Measurements from ENCODE around the gene MCF2.

The MCF2 gene

DNA sequence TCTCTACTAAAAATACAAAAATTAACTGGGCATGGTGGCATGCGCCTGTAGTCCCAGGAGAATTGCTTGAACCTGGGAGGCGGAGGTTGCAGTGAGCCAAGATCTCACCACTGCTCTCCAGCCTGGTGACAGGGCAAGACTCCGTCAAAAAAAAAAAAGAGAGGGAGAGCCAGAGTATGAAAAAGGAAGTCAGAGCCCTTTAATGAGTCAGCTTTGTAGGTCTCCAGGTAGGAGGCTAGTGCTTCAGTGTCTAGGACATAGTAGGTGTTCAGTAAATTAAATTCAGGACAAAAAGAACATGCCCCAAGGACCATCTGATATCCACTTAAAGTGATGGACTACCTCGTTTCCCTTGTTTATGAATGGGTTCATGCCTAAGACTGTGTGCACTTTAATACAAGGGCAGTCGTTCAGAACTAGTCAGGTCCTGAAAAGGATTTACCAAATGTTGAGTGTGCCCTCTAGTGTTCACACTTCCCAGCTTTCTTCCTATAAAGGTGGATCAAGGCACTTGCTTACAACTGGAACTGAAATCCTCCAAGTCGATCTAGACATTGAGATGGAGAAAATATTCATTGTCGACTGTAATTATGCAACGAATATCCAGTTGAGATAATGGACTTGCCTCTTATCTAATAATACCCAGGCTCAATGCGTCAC, 148.5 kb downstream of the MCF2 start:
- H3K27ac Mint-ChIP-seq = no peak overlapping the region
- H3K4me1 Mint-ChIP-seq = peaks cover 2% of the 10 kb centered on the region
- H3K27me3 Mint-ChIP-seq = no peaks in the 10 kb centered on the region
- no peak overlapping the region for H3K4me3 Mint-ChIP-seq
- no peaks in the 10 kb centered on the region for H3K9me3 Mint-ChIP-seq
- H3K36me3 Mint-ChIP-seq = no peaks in the 10 kb centered on the region
- DNase-seq (ENCODE audit: low spot score in 2 of 2) = peak; percentile 3 to 21
- ATAC-seq (ENCODE audit: low read depth) = no peak

DNA sequence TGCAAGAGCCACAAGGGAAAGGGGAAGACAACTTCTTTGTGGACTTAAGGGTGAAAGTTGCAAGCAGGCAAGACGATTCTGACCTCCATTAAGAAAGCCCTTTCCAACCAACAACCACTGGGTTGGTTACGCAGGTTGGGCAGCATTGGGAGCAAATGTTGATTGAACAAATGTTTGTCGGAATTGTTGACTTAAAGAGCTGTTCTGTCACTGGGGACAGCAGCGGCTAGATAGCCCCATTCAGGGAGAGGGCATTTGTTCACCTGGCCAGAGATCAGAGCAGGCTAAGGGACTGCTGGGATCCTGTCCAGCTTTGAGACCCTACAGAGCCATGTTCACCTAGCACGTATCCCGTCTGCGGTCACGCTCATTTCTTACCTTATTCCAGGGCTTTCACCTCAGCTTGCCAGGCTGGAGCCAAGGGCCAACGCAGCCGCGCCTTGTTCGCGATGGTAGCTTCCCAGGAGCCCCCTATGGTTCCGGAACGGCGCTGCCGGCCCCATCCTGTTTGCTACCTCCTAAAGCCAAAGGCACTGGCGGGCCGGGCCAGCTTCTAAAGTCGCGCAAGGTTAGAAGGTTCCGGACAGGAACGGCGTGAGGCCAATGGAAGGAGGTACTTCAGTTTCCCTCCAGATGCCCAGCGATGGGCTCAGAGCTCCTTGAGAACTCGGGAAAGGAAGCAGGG, 152.8 kb downstream of the MCF2 start:
- Mint-ChIP-seq H3K36me3 (no peaks in the 10 kb centered on the region), H3K9me3 (no peaks in the 10 kb centered on the region), H3K4me1 (peaks cover 10% of the 10 kb centered on the region), H3K27me3 (no peaks in the 10 kb centered on the region), H3K27ac (no peak overlapping the region), H3K4me3 (peak overlapping the region; percentile 30)
- ATAC-seq (ENCODE audit: low read depth) = no peak
- DNase-seq (ENCODE audit: low spot score in 2 of 2) = no peak

DNA sequence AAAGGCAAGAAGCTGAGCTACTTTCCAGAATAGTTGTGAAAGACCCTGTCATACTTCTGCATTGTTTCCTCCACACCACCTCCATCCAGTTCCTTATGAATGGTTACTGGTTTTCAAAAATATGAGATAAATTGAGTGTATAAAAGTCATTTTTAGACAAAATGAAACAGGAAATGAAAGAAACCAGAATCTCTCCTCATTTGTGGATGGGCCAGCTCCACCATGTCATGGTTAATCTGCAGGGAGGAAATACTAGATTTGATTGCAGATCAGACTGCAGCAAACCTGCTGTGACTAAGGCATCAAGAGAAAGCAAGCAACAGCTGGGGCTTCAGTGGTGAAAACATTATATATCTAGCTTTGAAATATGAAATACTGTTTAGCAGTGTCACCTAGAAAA, 153.6 kb downstream of the MCF2 start:
- DNase-seq (ENCODE audit: low spot score in 2 of 2) = no peak
- ATAC-seq (ENCODE audit: low read depth) = no peak
- Mint-ChIP-seq H3K27me3 (no peaks in the 10 kb centered on the region), H3K4me1 (peaks cover 10% of the 10 kb centered on the region), H3K36me3 (no peaks in the 10 kb centered on the region), H3K9me3 (no peaks in the 10 kb centered on the region), H3K27ac (no peak overlapping the region), H3K4me3 (peak overlapping the region; percentile 61)

- no peak for DNase-seq (ENCODE audit: low spot score in 2 of 2)
- Mint-ChIP-seq H3K27me3 (no peaks in the 10 kb centered on the region), H3K4me3 (no peak overlapping the region), H3K27ac (no peak overlapping the region), H3K4me1 (no peaks in the 10 kb centered on the region), H3K36me3 (no peaks in the 10 kb centered on the region), H3K9me3 (no peaks in the 10 kb centered on the region)
- ATAC-seq (ENCODE audit: low read depth) = no peak
Measured at GRCh38 chrX:139544591-139544990, 163.4 kb downstream of the MCF2 start.

GRCh38 chrX:139543920-139544319, 164.0 kb downstream of the MCF2 start:
- H3K27ac Mint-ChIP-seq = no peak overlapping the region
- no peaks in the 10 kb centered on the region for H3K36me3 Mint-ChIP-seq
- no peaks in the 10 kb centered on the region for H3K9me3 Mint-ChIP-seq
- ATAC-seq (ENCODE audit: low read depth) = no peak
- no peaks in the 10 kb centered on the region for H3K4me1 Mint-ChIP-seq
- no peak for DNase-seq (ENCODE audit: low spot score in 2 of 2)
- no peak overlapping the region for H3K4me3 Mint-ChIP-seq
- no peaks in the 10 kb centered on the region for H3K27me3 Mint-ChIP-seq

GRCh38 chrX:139542652-139543051, 165.3 kb downstream of the MCF2 start:
- Mint-ChIP-seq H3K9me3 (no peaks in the 10 kb centered on the region), H3K36me3 (no peaks in the 10 kb centered on the region), H3K4me3 (no peak overlapping the region), H3K27me3 (no peaks in the 10 kb centered on the region), H3K4me1 (no peaks in the 10 kb centered on the region), H3K27ac (no peak overlapping the region)
- DNase-seq (ENCODE audit: low spot score in 2 of 2) = no peak
- no peak for ATAC-seq (ENCODE audit: low read depth)

- no peaks in the 10 kb centered on the region for H3K27me3 Mint-ChIP-seq
- H3K9me3 Mint-ChIP-seq = no peaks in the 10 kb centered on the region
- no peak overlapping the region for H3K4me3 Mint-ChIP-seq
- no peak for DNase-seq (ENCODE audit: low spot score in 2 of 2)
- no peak for ATAC-seq (ENCODE audit: low read depth)
- no peaks in the 10 kb centered on the region for H3K4me1 Mint-ChIP-seq
- H3K27ac Mint-ChIP-seq = no peak overlapping the region
- H3K36me3 Mint-ChIP-seq = no peaks in the 10 kb centered on the region
Measured at GRCh38 chrX:139538907-139539790, 168.8 kb downstream of the MCF2 start.

- no peak overlapping the region for H3K4me3 Mint-ChIP-seq
- DNase-seq (ENCODE audit: low spot score in 2 of 2) (no peak), ATAC-seq (ENCODE audit: low read depth) (no peak)
- H3K27ac Mint-ChIP-seq = no peak overlapping the region
- no peaks in the 10 kb centered on the region for H3K9me3 Mint-ChIP-seq
- no peaks in the 10 kb centered on the region for H3K36me3 Mint-ChIP-seq
- no peaks in the 10 kb centered on the region for H3K4me1 Mint-ChIP-seq
- H3K27me3 Mint-ChIP-seq = no peaks in the 10 kb centered on the region
Measured at GRCh38 chrX:139533444-139533843, 174.5 kb downstream of the MCF2 start.

DNA sequence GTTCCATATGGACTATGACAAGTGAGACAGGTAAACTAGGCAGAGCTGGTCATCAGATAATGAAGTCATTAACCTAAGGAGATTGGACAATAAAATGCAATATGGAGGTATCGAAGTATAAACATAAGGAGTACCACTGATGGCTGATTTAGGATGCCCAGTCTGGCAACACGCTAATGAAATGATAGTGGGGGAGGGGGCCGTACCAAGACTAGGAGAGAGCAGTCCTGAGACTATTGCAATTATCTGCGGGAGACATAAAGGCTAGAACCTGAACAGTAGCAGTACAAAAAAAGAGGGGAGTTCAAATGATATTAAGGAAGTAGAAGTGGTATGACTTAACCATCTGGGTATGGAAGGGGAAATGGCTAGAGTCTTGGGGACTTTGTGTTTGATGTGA, 175.1 kb downstream of the MCF2 start:
- DNase-seq (ENCODE audit: low spot score in 2 of 2) (no peak), ATAC-seq (ENCODE audit: low read depth) (no peak)
- Mint-ChIP-seq H3K4me3 (no peak overlapping the region), H3K4me1 (no peaks in the 10 kb centered on the region), H3K27ac (no peak overlapping the region), H3K9me3 (no peaks in the 10 kb centered on the region), H3K36me3 (no peaks in the 10 kb centered on the region), H3K27me3 (no peaks in the 10 kb centered on the region)

Measured in memory B cell (primary cell).